ENCODE measurements around the gene ARSD. TPM values are rescaled to one million over a fixed set of nuclear protein-coding genes. Genes with fewer than 3 reads are reported as not detected.

Gene ARSD
- total and polyA plus RNA-seq, 2 of the 8 experiments (the other 6 are each of a cell fraction or from before 2014, with no cell fraction given), result 1.8 to 3.2 TPM

- no peak overlapping the region for H3K9ac ChIP-seq (replicated peaks in 1 of 4; ENCODE audit: extremely low read depth in 1 of 4, low read depth in 3 of 4, low read length in 3 of 4)
- H4K5ac ChIP-seq (ENCODE audit: insufficient read length, low read depth, low read length), result no peak overlapping the region
- no peak overlapping the region for H4K91ac ChIP-seq (replicated peaks; ENCODE audit: insufficient read length, low read length)
- no peak overlapping the region for H3K14ac ChIP-seq (ENCODE audit: insufficient read length)
- no peaks in the 10 kb centered on the region for H3K79me1 ChIP-seq (ENCODE audit: low read depth, low read length)
- H4K20me1 ChIP-seq (replicated peaks in 1 of 2; ENCODE audit: control insufficient read depth in 1 of 2, insufficient read depth in 2 of 2, low read length in 2 of 2), result no peaks in the 10 kb centered on the region
- no peak overlapping the region for H2BK12ac ChIP-seq (ENCODE audit: low read depth, low read length)
- H3K27me3 ChIP-seq (replicated peaks in 1 of 4; ENCODE audit: control insufficient read depth in 3 of 4, extremely low read depth in 1 of 4, insufficient read depth in 3 of 4, low read length in 3 of 4), result no peaks in the 10 kb centered on the region
- no peak for DNase-seq (ENCODE audit: low read depth in 1 of 2, low spot score in 2 of 2)
- H2BK20ac ChIP-seq (ENCODE audit: low read length), result no peak overlapping the region
- H2BK5ac ChIP-seq (ENCODE audit: low read depth, low read length), result no peak overlapping the region
- H3K79me2 ChIP-seq (ENCODE audit: control insufficient read depth in 1 of 2, insufficient read depth in 2 of 2, low read length in 2 of 2), result no peaks in the 10 kb centered on the region
- H3K4me1 ChIP-seq (replicated peaks in 1 of 4; ENCODE audit: control insufficient read depth in 3 of 4, insufficient read depth in 4 of 4, low read length in 3 of 4), result no peaks in the 10 kb centered on the region
- peaks cover 0 to 9% (median 3%) of the 10 kb centered on the region in 4 experiments; a peak in 2 of 8 replicates for H3K36me3 ChIP-seq (ENCODE audit: control insufficient read depth in 2 of 4, insufficient read depth in 4 of 4, low read length in 3 of 4)
- no peak overlapping the region for H2AFZ ChIP-seq (ENCODE audit: low read length)
- no peak overlapping the region for H3K27ac ChIP-seq (ENCODE audit: low read depth, low read length)
- H3K23me2 ChIP-seq (ENCODE audit: low read depth, low read length), result no peaks in the 10 kb centered on the region
- no peak for TF ChIP-seq TCF12 (IDR thresholded peaks at IDR 0.05; ENCODE audit: low read depth, low read length)
- TF ChIP-seq SIX5 (IDR thresholded peaks at IDR 0.05; ENCODE audit: low read depth, low read length), result no peak
- TF ChIP-seq YY1 (IDR thresholded peaks at IDR 0.05; ENCODE audit: low read depth, low read length), result no peak
- TF ChIP-seq ASH2L (IDR thresholded peaks at IDR 0.05; ENCODE audit: low read length), result no peak
- no peak for TF ChIP-seq MAFK (IDR thresholded peaks at IDR 0.05; ENCODE audit: low read depth, low read length)
- TF ChIP-seq BCL11A (IDR thresholded peaks at IDR 0.05; ENCODE audit: low read depth in 2 of 2, low read length in 2 of 2), result no peak
- TF ChIP-seq EP300 (IDR thresholded peaks at IDR 0.05; ENCODE audit: borderline replicate concordance in 1 of 2, low read depth in 2 of 2, low read length in 2 of 2), result no peak
- TF ChIP-seq SUZ12 (IDR thresholded peaks at IDR 0.05; ENCODE audit: low read length), result no peak
- no peak overlapping the region for H2BK120ac ChIP-seq (replicated peaks; ENCODE audit: low read depth, low read length)
- no peak overlapping the region for H3K4ac ChIP-seq (replicated peaks; ENCODE audit: insufficient read length, low read depth, low read length)
- H3K9me3 ChIP-seq (ENCODE audit: insufficient read depth in 2 of 2, low read depth in 1 of 2, low read length in 1 of 2), result no peaks in the 10 kb centered on the region
- no peak overlapping the region for H3K23ac ChIP-seq (ENCODE audit: insufficient read length)
- H4K8ac ChIP-seq (ENCODE audit: extremely low read depth, insufficient read depth, low read length), result no peak overlapping the region
- ChIA-PET CTCF (ENCODE audit: partially characterized antibody) (no interaction called here), POLR2A (ENCODE audit: partially characterized antibody) (no interaction called here)
- no peak overlapping the region for H2AK5ac ChIP-seq (ENCODE audit: low read depth, low read length)
- H2BK15ac ChIP-seq (ENCODE audit: low read length), result no peak overlapping the region
- WGBS, 2 experiments (ENCODE audit: extremely low coverage in 1 of 2, insufficient coverage in 1 of 2, insufficient read length in 1 of 2, insufficient replicate concordance in 2 of 2, low coverage in 1 of 2, low lambda C conversion rate in 2 of 2, missing lambda C conversion rate in 1 of 2), result 100% methylated on average over 2 of the region's 2 CpGs; no CpG with 5 or more reads in 1 of the 2 experiments
- no peak overlapping the region for H3K4me3 ChIP-seq (ENCODE audit: extremely low read depth in 1 of 4, insufficient read depth in 2 of 4, low read depth in 3 of 4, low read length in 4 of 4)
- H3K18ac ChIP-seq (ENCODE audit: extremely low read depth, low read length), result no peak overlapping the region
- no peak overlapping the region for H3K4me2 ChIP-seq (ENCODE audit: insufficient read depth in 1 of 2, low read depth in 2 of 2, low read length in 2 of 2)
- no peak for FAIRE-seq
- H3K56ac ChIP-seq (replicated peaks; ENCODE audit: insufficient read length, low read depth, low read length), result no peak overlapping the region
Measured at GRCh38 chrX:2871831-2872230, 57.3 kb downstream of the ARSD start.
